Liver (tissue), 9 donors: ENCODE data around the gene YEATS2. TPM values are rescaled to one million over a fixed set of nuclear protein-coding genes. Genes with fewer than 3 reads are reported as not detected.
"Not testable (repeated sequence)": the region's sequence is repeated elsewhere in the genome, so short reads cannot be mapped to it uniquely, and the experiment has no call there.

ENCODE experiments used
- DNase-seq: peaks from one replicate; pipeline ENCODE4 v3.0.0-alpha.2; 2017; ENCODE audit warnings: low spot score
- H3K27ac ChIP-seq, 2 donors: one replicate each; pipeline ENCODE4 v1.7.0; 2013; ENCODE audit warnings: inconsistent platforms in 2 of 2, low read length in 2 of 2, control low read depth in 1 of 2, low read depth in 1 of 2, mild to moderate bottlenecking in 1 of 2
- H3K27me3 ChIP-seq, 4 donors: one replicate each; pipeline versions ENCODE4 v1.6.1 to v1.7.0; 2013; ENCODE audit warnings: low read length in 3 of 4, inconsistent platforms in 1 of 4, mild to moderate bottlenecking in 1 of 4, moderate library complexity in 1 of 4; ENCODE audit not compliant: control insufficient read depth in 4 of 4, insufficient read depth in 4 of 4
- H3K36me3 ChIP-seq, 4 donors: one replicate each; pipeline versions ENCODE4 v1.6.1 to v1.7.0; 2013; ENCODE audit warnings: low read length in 3 of 4, mild to moderate bottlenecking in 3 of 4, low read depth in 1 of 4, moderate library complexity in 1 of 4; ENCODE audit not compliant: control insufficient read depth in 4 of 4, insufficient read depth in 3 of 4
- H3K4me1 ChIP-seq, 4 donors: one replicate each; pipeline versions ENCODE4 v1.6.1 to v1.7.0; 2013; ENCODE audit warnings: low read length in 3 of 4, mild to moderate bottlenecking in 3 of 4, moderate library complexity in 1 of 4; ENCODE audit not compliant: control insufficient read depth in 4 of 4, insufficient read depth in 4 of 4
- H3K4me3 ChIP-seq, 3 donors: one replicate each; pipeline versions ENCODE4 v1.6.1 to v1.7.0; 2013; ENCODE audit warnings: low read length in 3 of 3, control low read depth in 1 of 3, low read depth in 1 of 3, mild to moderate bottlenecking in 1 of 3
- H3K9ac ChIP-seq, 2 donors: one replicate each; pipeline ENCODE4 v1.7.0; 2013; ENCODE audit warnings: low read length in 2 of 2, mild to moderate bottlenecking in 2 of 2, moderate library complexity in 2 of 2, control low read depth in 1 of 2, low read depth in 1 of 2
- H3K9me3 ChIP-seq, 4 donors: one replicate each; pipeline versions ENCODE4 v1.6.1 to v1.7.0; 2013; ENCODE audit warnings: low read length in 3 of 4; ENCODE audit not compliant: control insufficient read depth in 4 of 4
- EGR1 ChIP-seq, 2 donors: IDR thresholded peaks; 2 replicates each; pipeline ENCODE4 v1.6.1; 2016 to 2018; ENCODE audit warnings: antibody characterized with exemption in 2 of 2, low read depth in 2 of 2
- FOXA2 ChIP-seq: IDR thresholded peaks from 2 replicates; pipeline ENCODE4 v1.6.1; 2016; ENCODE audit warnings: antibody characterized with exemption
- HNF4G ChIP-seq: IDR thresholded peaks from 2 replicates; pipeline ENCODE4 v1.6.1; 2016; ENCODE audit warnings: antibody characterized with exemption
- JUND ChIP-seq, 2 donors: IDR thresholded peaks; 2 replicates each; pipeline ENCODE4 v1.6.1; 2016; ENCODE audit warnings: antibody characterized with exemption in 2 of 2
- RAD21 ChIP-seq, 2 donors: IDR thresholded peaks; 2 replicates each; pipeline ENCODE4 v1.6.1; 2016; ENCODE audit warnings: antibody characterized with exemption in 2 of 2, mild to moderate bottlenecking in 2 of 2
- REST ChIP-seq: IDR thresholded peaks from 2 replicates; pipeline ENCODE4 v1.6.1; 2016; ENCODE audit warnings: antibody characterized with exemption, mild to moderate bottlenecking
- RXRA ChIP-seq, 2 donors: IDR thresholded peaks; 2 replicates each; pipeline ENCODE4 v1.6.1; 2017 to 2018; ENCODE audit warnings: antibody characterized with exemption in 2 of 2, mild to moderate bottlenecking in 1 of 2
- TAF1 ChIP-seq: conservative IDR thresholded peaks from 2 replicates; pipeline ENCODE4 v1.6.1; 2016; ENCODE audit warnings: antibody characterized with exemption, mild to moderate bottlenecking
- ZBTB33 ChIP-seq: IDR thresholded peaks from 2 replicates; pipeline ENCODE4 v1.6.1; 2016; ENCODE audit warnings: antibody characterized with exemption
- WGBS: extraction: QIAGEN DNeasy Blood & Tissue Kit; methylation state at CpG from one replicate; pipeline ENCODE4 v1.1.7; 2013; 5-methylcytosine and 5-hydroxymethylcytosine counted together
- polyA plus RNA-seq, 2 donors: library from polyadenylated mRNA; stranded (reverse) in 1 of 2; unstranded in 1 of 2; fragments of 200-250 nt in 1 of 2; fragments of >200 nt in 1 of 2; fragmentation: Nextera tagmentation in 1 of 2; extraction: Ambion mirVana in 1 of 2; gene quantifications; one replicate each; pipeline versions ENCODE4 v1.2.1 to v1.2.3, GENCODE V29; 2013 to 2015
- total RNA-seq, 2 donors: library from RNA; depleted of rRNA; stranded (reverse); fragments of >200 nt; gene quantifications; one replicate each; pipeline ENCODE4 v1.2.3, GENCODE V29; 2014
- TF ChIP-seq, protein P1 (sequence below): IDR thresholded peaks from 2 replicates; pipeline ENCODE4 v1.6.1; 2016; ENCODE audit warnings: antibody characterized with exemption
- TF ChIP-seq, protein P2 (sequence below): IDR thresholded peaks from 2 replicates; pipeline ENCODE4 v1.6.1; 2016; ENCODE audit warnings: antibody characterized with exemption
- donor health status: healthy.
- donor health status: healthy.
- donor health status: healthy.
- donor health status: healthy.
- donor health status: healthy.

The YEATS2 gene
- total and polyA plus RNA-seq, 4 donors, result 1.5 to 9.4 (median 4.9) TPM

- H3K27me3 ChIP-seq, result no peaks in the 10 kb centered on the region
- no peaks in the 10 kb centered on the region for H3K36me3 ChIP-seq
- WGBS, result 87% methylated on average over 6 of the region's 6 CpGs
- DNase-seq, result no peak
- TF ChIP-seq, protein P1, sequence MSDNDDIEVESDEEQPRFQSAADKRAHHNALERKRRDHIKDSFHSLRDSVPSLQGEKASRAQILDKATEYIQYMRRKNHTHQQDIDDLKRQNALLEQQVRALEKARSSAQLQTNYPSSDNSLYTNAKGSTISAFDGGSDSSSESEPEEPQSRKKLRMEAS, result no peak
- no peak for TF ChIP-seq ZBTB33
- TF ChIP-seq, protein P2, sequence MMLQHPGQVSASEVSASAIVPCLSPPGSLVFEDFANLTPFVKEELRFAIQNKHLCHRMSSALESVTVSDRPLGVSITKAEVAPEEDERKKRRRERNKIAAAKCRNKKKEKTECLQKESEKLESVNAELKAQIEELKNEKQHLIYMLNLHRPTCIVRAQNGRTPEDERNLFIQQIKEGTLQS, result no peak
- TF ChIP-seq TAF1, result no peak
- TF ChIP-seq RXRA (IDR thresholded peaks at IDR 0.05), result no peak
- no peak for TF ChIP-seq REST
- TF ChIP-seq RAD21 (IDR thresholded peaks at IDR 0.05), result no peak
- no peak overlapping the region for H3K27ac ChIP-seq
- H3K4me3 ChIP-seq, result no peak overlapping the region
- no peaks in the 10 kb centered on the region for H3K4me1 ChIP-seq
- H3K9me3 ChIP-seq, result no peaks in the 10 kb centered on the region
- no peak overlapping the region for H3K9ac ChIP-seq
Measured at GRCh38 chr3:183687705-183688104, 9.9 kb upstream of the YEATS2 start.

GRCh38 chr3:183688874-183689273 lies 8.7 kb upstream of the YEATS2 start:
- H3K27ac ChIP-seq, result no peak overlapping the region
- no peaks in the 10 kb centered on the region for H3K27me3 ChIP-seq
- H3K36me3 ChIP-seq, result no peaks in the 10 kb centered on the region
- WGBS, result 88% methylated on average over 3 of the region's 3 CpGs
- H3K4me1 ChIP-seq, result no peaks in the 10 kb centered on the region
- H3K9me3 ChIP-seq, result no peaks in the 10 kb centered on the region
- no peak for DNase-seq
- H3K4me3 ChIP-seq, result no peak overlapping the region
- no peak for TF ChIP-seq FOXA2
- TF ChIP-seq, protein P2, result no peak
- TF ChIP-seq, protein P1, result no peak
- no peak for TF ChIP-seq EGR1 (IDR thresholded peaks at IDR 0.05; ENCODE audit: low read depth in 2 of 2)
- TF ChIP-seq ZBTB33, result no peak
- TF ChIP-seq TAF1, result no peak
- no peak for TF ChIP-seq JUND (IDR thresholded peaks at IDR 0.05)
- TF ChIP-seq HNF4G, result no peak
- no peak overlapping the region for H3K9ac ChIP-seq

DNA sequence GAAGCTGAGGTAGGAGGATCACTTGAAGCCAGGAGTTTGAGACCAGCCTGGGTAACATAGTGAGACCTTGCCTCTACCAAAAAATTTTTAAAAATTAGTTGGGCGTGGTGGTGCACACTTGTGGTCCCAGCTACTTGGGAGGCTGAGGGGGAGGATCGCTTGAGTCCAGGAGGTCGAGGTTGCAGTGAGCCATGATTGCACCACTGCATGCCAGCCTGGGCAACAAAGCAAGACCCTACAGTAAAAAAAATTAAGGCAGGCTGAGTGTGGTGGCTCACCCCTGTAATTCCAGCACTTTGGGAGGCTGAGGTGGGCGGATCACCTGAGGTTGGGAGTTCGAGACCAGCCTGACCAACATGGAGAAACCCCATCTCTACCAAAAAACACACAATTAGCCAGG lies 8.0 kb upstream of the YEATS2 start:
- not testable (repeated sequence) for DNase-seq, H3K4me3 ChIP-seq, H3K9ac ChIP-seq, H3K36me3 ChIP-seq, H3K4me1 ChIP-seq, H3K27me3 ChIP-seq, H3K9me3 ChIP-seq, H3K27ac ChIP-seq
- WGBS, result 97% methylated on average over 5 of the region's 5 CpGs
